PFSK-1 (cell line): Measurements from ENCODE around the gene PRDM1.

Experiments used
- FOXP2 ChIP-seq: optimal IDR thresholded peaks from 2 replicates; pipeline ENCODE3; 2011; ENCODE audit warnings: borderline replicate concordance, control low read depth, inconsistent platforms; ENCODE audit not compliant: insufficient read depth; ENCODE audit errors: extremely low read length, extremely low read depth
- POLR2AphosphoS5 ChIP-seq: IDR thresholded peaks from 2 replicates; pipeline ENCODE4 v1.6.1; 2012; ENCODE audit warnings: low read depth, mild to moderate bottlenecking, control low read depth, low read length, moderate library complexity
- REST ChIP-seq, 2 experiments: IDR thresholded peaks; 2 replicates each; pipeline versions ENCODE4 v1.6.1 to v1.8.0; 2011 to 2012; ENCODE audit warnings: low read depth in 2 of 2, low read length in 2 of 2, control low read depth in 1 of 2, inconsistent platforms in 1 of 2, mild to moderate bottlenecking in 1 of 2, moderate library complexity in 1 of 2; ENCODE audit not compliant: insufficient read depth in 1 of 2
- SIN3A ChIP-seq: IDR thresholded peaks from 2 replicates; pipeline ENCODE4 v1.6.1; 2012; ENCODE audit warnings: mild to moderate bottlenecking, low read length, moderate library complexity, borderline replicate concordance; ENCODE audit not compliant: insufficient read depth
- TAF1 ChIP-seq: IDR thresholded peaks from 2 replicates; pipeline ENCODE4 v1.6.1; 2012; ENCODE audit warnings: low read length, control low read depth, borderline replicate concordance; ENCODE audit not compliant: insufficient read depth

The PRDM1 gene

GRCh38 chr6:106120406-106120805 is 34.3 kb downstream of the PRDM1 start:
- TF ChIP-seq REST (IDR thresholded peaks at IDR 0.05; ENCODE audit: insufficient read depth in 1 of 2, low read depth in 2 of 2, low read length in 2 of 2) = no peak
- TF ChIP-seq FOXP2 = no peak
- TF ChIP-seq SIN3A = no peak
- no peak for TF ChIP-seq POLR2AphosphoS5
- TF ChIP-seq TAF1 = no peak

- TF ChIP-seq REST (IDR thresholded peaks at IDR 0.05; ENCODE audit: insufficient read depth in 1 of 2, low read depth in 2 of 2, low read length in 2 of 2) (no peak), FOXP2 (no peak), POLR2AphosphoS5 (no peak), TAF1 (no peak), SIN3A (no peak)
Measured at GRCh38 chr6:106122306-106122918, 36.3 kb downstream of the PRDM1 start.

GRCh38 chr6:106122938-106123656 is 37.0 kb downstream of the PRDM1 start:
- TF ChIP-seq TAF1 (no peak), POLR2AphosphoS5 (no peak), REST (IDR thresholded peaks at IDR 0.05; ENCODE audit: insufficient read depth in 1 of 2, low read depth in 2 of 2, low read length in 2 of 2) (no peak), SIN3A (no peak), FOXP2 (no peak)

GRCh38 chr6:106124015-106124414 is 37.9 kb downstream of the PRDM1 start:
- TF ChIP-seq FOXP2 = no peak
- TF ChIP-seq TAF1 = no peak
- TF ChIP-seq REST (IDR thresholded peaks at IDR 0.05; ENCODE audit: insufficient read depth in 1 of 2, low read depth in 2 of 2, low read length in 2 of 2) = no peak
- TF ChIP-seq POLR2AphosphoS5 = no peak
- TF ChIP-seq SIN3A = no peak
